B cell (primary cell): Measurements from ENCODE around the gene SSRP1. TPM values are rescaled to one million over a fixed set of nuclear protein-coding genes. Genes with fewer than 3 reads are reported as not detected.

Experiments
- ATAC-seq: fragments of 200-7000 bp; cut with Tn5 transposase; one replicate; pipeline ENCODE4 v1.10.0; 2021; ENCODE audit warnings: low read depth, mild to moderate bottlenecking, moderate number of reproducible peaks, moderate library complexity
- CTCF ChIA-PET: fragments of 350-600 bp; sonication (Branson Sonifier 250); formaldehyde crosslinking; loops from one replicate; lab custom pipeline; 2021; ENCODE audit warnings: antibody characterized with exemption, inconsistent platforms; lab: Charles Lee
- POLR2A ChIA-PET: fragments of 350-600 bp; sonication (Branson Sonifier 250); formaldehyde crosslinking; loops from one replicate; lab custom pipeline; 2021; ENCODE audit warnings: antibody characterized with exemption; lab: Charles Lee
- DNase-seq: peaks from one replicate; pipeline ENCODE4 v3.0.0; 2013
- H2AFZ ChIP-seq: 2 replicates; pipeline ENCODE4 v1.6.1; 2012; ENCODE audit warnings: mild to moderate bottlenecking, low read depth, low read length; ENCODE audit not compliant: insufficient read depth, poor library complexity, severe bottlenecking
- H3K27ac ChIP-seq, 2 donors: 1 replicate in 1 of 2; 2 replicates in 1 of 2; pipeline ENCODE4 v1.5.1; 2012 to 2013; ENCODE audit warnings: low read length in 2 of 2, mild to moderate bottlenecking in 2 of 2, moderate library complexity in 1 of 2
- H3K27me3 ChIP-seq, 4 experiments: fragments of 200-600 bp in 1 of 4; sonication (generic) in 1 of 4; replicated peaks in 1 of 4; 1 replicate in 2 of 4; 2 replicates in 2 of 4; pipeline versions ENCODE4 v1.6.1 to v1.7.0; 2013 to 2016; ENCODE audit warnings: low read length in 3 of 4, mild to moderate bottlenecking in 2 of 4, mixed read lengths in 1 of 4, moderate library complexity in 1 of 4; ENCODE audit not compliant: insufficient read depth in 4 of 4, control insufficient read depth in 3 of 4; ENCODE audit errors: control extremely low read depth in 1 of 4
- H3K36me3 ChIP-seq, 2 experiments: replicated peaks in 1 of 2; 1 replicate in 1 of 2; 2 replicates in 1 of 2; pipeline versions ENCODE4 v1.6.1 to v1.7.1; 2013; ENCODE audit warnings: low read length in 1 of 2; ENCODE audit not compliant: insufficient read depth in 2 of 2, control insufficient read depth in 1 of 2; ENCODE audit errors: control extremely low read depth in 1 of 2, extremely low read depth in 1 of 2
- H3K4me1 ChIP-seq, 2 donors: fragments of 200-600 bp in 1 of 2; sonication (generic) in 1 of 2; 1 replicate in 1 of 2; 2 replicates in 1 of 2; pipeline versions ENCODE4 v1.5.1 to v1.6.1; 2013 to 2017; ENCODE audit warnings: low read length in 2 of 2; ENCODE audit not compliant: control insufficient read depth in 2 of 2, insufficient read depth in 2 of 2
- H3K4me2 ChIP-seq: replicated peaks from 2 replicates; pipeline ENCODE3; 2012; ENCODE audit warnings: mild to moderate bottlenecking, low read depth, low read length; ENCODE audit not compliant: poor library complexity, severe bottlenecking
- H3K4me3 ChIP-seq, 5 experiments: fragments of 200-600 bp in 1 of 5; sonication (generic) in 1 of 5; 1 replicate in 3 of 5; 2 replicates in 2 of 5; pipeline versions ENCODE4 v1.5.1 to v1.7.0; 2011 to 2016; ENCODE audit warnings: low read length in 4 of 5, mild to moderate bottlenecking in 4 of 5, low read depth in 2 of 5, control low read depth in 1 of 5, moderate library complexity in 1 of 5; ENCODE audit not compliant: insufficient read depth in 1 of 5; ENCODE audit errors: control extremely low read depth in 1 of 5, extremely low read depth in 1 of 5
- H3K79me2 ChIP-seq: fragments of 200-600 bp; sonication (generic); one replicate; pipeline ENCODE4 v1.6.0; 2016; ENCODE audit warnings: low read length; ENCODE audit not compliant: control insufficient read depth, insufficient read depth
- H3K9ac ChIP-seq: fragments of 200-600 bp; sonication (generic); 2 replicates; pipeline ENCODE4 v1.6.1; 2017; ENCODE audit warnings: mild to moderate bottlenecking, low read length, moderate library complexity
- H3K9me3 ChIP-seq, 3 donors: one replicate each; pipeline versions ENCODE4 v1.6.1 to v1.7.1; 2013; ENCODE audit warnings: low read length in 2 of 3; ENCODE audit not compliant: control insufficient read depth in 2 of 3, insufficient read depth in 1 of 3; ENCODE audit errors: control extremely low read depth in 1 of 3
- H4K20me1 ChIP-seq: 2 replicates; pipeline ENCODE4 v1.6.0; 2012; ENCODE audit warnings: mild to moderate bottlenecking, low read length; ENCODE audit not compliant: insufficient read depth, control insufficient read depth, poor library complexity, severe bottlenecking
- H3K27ac Mint-ChIP-seq: one replicate; pipeline ENCODE4 v1.8.0; 2021; ENCODE audit warnings: mixed read lengths
- H3K27me3 Mint-ChIP-seq: one replicate; pipeline ENCODE4 v1.8.0; 2021; ENCODE audit warnings: mixed read lengths
- H3K4me1 Mint-ChIP-seq: one replicate; pipeline ENCODE4 v1.8.0; 2021; ENCODE audit warnings: mixed read lengths
- H3K4me3 Mint-ChIP-seq: one replicate; pipeline ENCODE4 v1.8.0; 2021; ENCODE audit warnings: mixed read lengths
- H3K9me3 Mint-ChIP-seq: one replicate; pipeline ENCODE4 v1.8.0; 2022; ENCODE audit warnings: mixed read lengths; ENCODE audit not compliant: insufficient read depth
- EZH2 ChIP-seq: IDR thresholded peaks from 2 replicates; pipeline ENCODE4 v1.6.1; 2012; ENCODE audit warnings: borderline replicate concordance, low read depth, mild to moderate bottlenecking, moderate library complexity, low read length; ENCODE audit not compliant: insufficient read depth, poor library complexity, severe bottlenecking
- WGBS: methylation state at CpG from one replicate; pipeline ENCODE4 v1.1.5; 2013; ENCODE audit warnings: missing lambda C conversion rate; ENCODE audit not compliant: insufficient coverage; 5-methylcytosine and 5-hydroxymethylcytosine counted together
- intact Hi-C: fragments of 100-400 bp; cut with micrococcal nuclease; formaldehyde crosslinking; loops from one replicate; pipeline ENCODE4 v1.10.0; 2022
- polyA plus RNA-seq: library from polyadenylated mRNA; depleted of rRNA; stranded (reverse); fragments of >200 nt; gene quantifications from 2 replicates; pipeline ENCODE4 v1.2.3, GENCODE V29; 2012
- total RNA-seq, 2 donors: library from RNA; stranded (reverse); fragments of 120-200 nt in 1 of 2; gene quantifications; 1 replicate in 1 of 2; 2 replicates in 1 of 2; pipeline versions ENCODE4 v1.2.3 to v1.2.4, GENCODE V29; 2013 to 2022
- TF ChIP-seq, protein P1 (sequence below): fragments of 200-600 bp; IDR thresholded peaks from one replicate; pipeline ENCODE4 v1.8.0; 2022; ENCODE audit warnings: antibody characterized with exemption, mild to moderate bottlenecking

The SSRP1 gene
- total and polyA plus RNA-seq, 2 donors (not counting 1 experiment from before 2014, with no cell fraction given), result 40.9 to 66.6 TPM

DNA sequence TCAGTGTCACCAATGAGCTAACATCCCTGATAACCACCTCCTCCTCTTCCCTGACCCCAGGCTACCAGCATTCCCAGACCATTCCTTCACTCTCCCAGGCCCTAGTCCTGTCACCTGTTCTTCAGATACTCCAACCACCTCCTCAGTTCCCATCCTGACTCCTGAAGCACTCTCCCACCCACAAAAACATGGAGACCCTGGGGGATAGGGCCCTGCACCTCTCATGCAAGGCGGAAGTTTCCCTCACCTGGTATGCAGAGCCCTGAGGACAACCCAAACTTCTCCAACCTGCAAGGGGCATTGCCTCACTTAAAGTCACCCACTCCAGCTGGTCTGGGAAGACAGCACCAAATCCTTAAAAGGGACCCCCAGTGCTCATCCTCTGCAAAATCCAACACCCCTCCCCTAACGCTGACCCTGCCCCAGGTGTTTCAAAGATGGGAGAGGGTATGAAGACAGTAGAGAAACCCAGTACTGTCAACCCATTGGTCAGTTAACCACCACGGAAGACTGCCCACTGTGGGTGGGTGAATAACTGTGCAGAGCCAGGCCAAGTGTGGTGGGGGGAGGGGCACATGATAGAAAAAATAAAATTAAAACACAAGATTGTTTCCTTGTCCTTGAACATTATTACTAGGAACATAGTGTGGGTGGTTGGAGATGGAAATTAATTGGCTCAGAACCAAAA is 12.4 kb downstream of the SSRP1 start:
- Histone ChIP-seq H3K79me2 (no peaks in the 10 kb centered on the region), H3K4me2 (peak overlapping the region; percentile 83), H3K36me3 (peaks cover 0 to 15% of the 10 kb centered on the region in 2 experiments), H3K9ac (no peak overlapping the region), H4K20me1 (no peaks in the 10 kb centered on the region), H3K4me3 (no peak overlapping the region), H2AFZ (no peak overlapping the region), H3K9me3 (no peaks in the 10 kb centered on the region), H3K4me1 (peaks cover 13 to 20% of the 10 kb centered on the region in 2 donors), H3K27ac (no peak overlapping the region), H3K27me3 (no peaks in the 10 kb centered on the region)
- DNase-seq, result no peak
- Mint-ChIP-seq H3K27ac (peak overlapping the region; percentile 72), H3K4me3 (peak overlapping the region; percentile 87), H3K9me3 (no peaks in the 10 kb centered on the region), H3K4me1 (peaks cover 25% of the 10 kb centered on the region), H3K27me3 (no peaks in the 10 kb centered on the region)
- WGBS, result 94% methylated on average over 1 of the region's 3 CpGs
- ChIA-PET POLR2A (interaction anchor here (3.5 kb wide), 1 partner anchor 11 kb away, joined by 41 read pairs; the partner anchor contains the start of gene SSRP1), CTCF (interaction anchor here (4.8 kb wide), 1 partner anchor 12 kb away, joined by 24 read pairs; the partner anchor contains the start of gene SSRP1)
- intact Hi-C loops, result no loop called here
- ATAC-seq, result no peak
- TF ChIP-seq, protein P1, sequence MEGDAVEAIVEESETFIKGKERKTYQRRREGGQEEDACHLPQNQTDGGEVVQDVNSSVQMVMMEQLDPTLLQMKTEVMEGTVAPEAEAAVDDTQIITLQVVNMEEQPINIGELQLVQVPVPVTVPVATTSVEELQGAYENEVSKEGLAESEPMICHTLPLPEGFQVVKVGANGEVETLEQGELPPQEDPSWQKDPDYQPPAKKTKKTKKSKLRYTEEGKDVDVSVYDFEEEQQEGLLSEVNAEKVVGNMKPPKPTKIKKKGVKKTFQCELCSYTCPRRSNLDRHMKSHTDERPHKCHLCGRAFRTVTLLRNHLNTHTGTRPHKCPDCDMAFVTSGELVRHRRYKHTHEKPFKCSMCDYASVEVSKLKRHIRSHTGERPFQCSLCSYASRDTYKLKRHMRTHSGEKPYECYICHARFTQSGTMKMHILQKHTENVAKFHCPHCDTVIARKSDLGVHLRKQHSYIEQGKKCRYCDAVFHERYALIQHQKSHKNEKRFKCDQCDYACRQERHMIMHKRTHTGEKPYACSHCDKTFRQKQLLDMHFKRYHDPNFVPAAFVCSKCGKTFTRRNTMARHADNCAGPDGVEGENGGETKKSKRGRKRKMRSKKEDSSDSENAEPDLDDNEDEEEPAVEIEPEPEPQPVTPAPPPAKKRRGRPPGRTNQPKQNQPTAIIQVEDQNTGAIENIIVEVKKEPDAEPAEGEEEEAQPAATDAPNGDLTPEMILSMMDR, result no peak
- no peak for TF ChIP-seq EZH2
